GM18868 (cell line): ENCODE measurements around the gene PRKAR1B.

ENCODE experiments used
- ATAC-seq: cut with Tn5 transposase; IDR thresholded peaks from one replicate; pipeline ENCODE4 v1.9.1; 2021; ENCODE audit warnings: mild to moderate bottlenecking, moderate library complexity; ENCODE audit not compliant: unreplicated experiment

The PRKAR1B gene

GRCh38 chr7:725223-726005 is 1.7 kb downstream of the PRKAR1B start:
- ATAC-seq = no peak

- no peak for ATAC-seq
Measured at GRCh38 chr7:724298-724697, 2.8 kb downstream of the PRKAR1B start.

- ATAC-seq = no peak
Measured at GRCh38 chr7:723541-723940, 3.5 kb downstream of the PRKAR1B start.

- ATAC-seq = no peak
Measured at GRCh38 chr7:721619-722248, 5.3 kb downstream of the PRKAR1B start.

- ATAC-seq = no peak
Measured at GRCh38 chr7:716636-717035, 10.4 kb downstream of the PRKAR1B start.

GRCh38 chr7:716222-716621 is 10.9 kb downstream of the PRKAR1B start:
- ATAC-seq = no peak

- no peak for ATAC-seq
Measured at GRCh38 chr7:714251-714671, 12.8 kb downstream of the PRKAR1B start.

- ATAC-seq = no peak
Measured at GRCh38 chr7:713488-714230, 13.4 kb downstream of the PRKAR1B start.

GRCh38 chr7:713139-713457 is 14.0 kb downstream of the PRKAR1B start:
- no peak for ATAC-seq

- no peak for ATAC-seq
Measured at GRCh38 chr7:712381-713138, 14.5 kb downstream of the PRKAR1B start.

GRCh38 chr7:711922-712380 is 15.1 kb downstream of the PRKAR1B start:
- no peak for ATAC-seq

GRCh38 chr7:711093-711921 is 15.8 kb downstream of the PRKAR1B start:
- no peak for ATAC-seq

- ATAC-seq = no peak
Measured at GRCh38 chr7:710161-710560, 16.9 kb downstream of the PRKAR1B start.

- no peak for ATAC-seq
Measured at GRCh38 chr7:707296-708000, 19.6 kb downstream of the PRKAR1B start.

GRCh38 chr7:706721-707120 is 20.4 kb downstream of the PRKAR1B start:
- ATAC-seq = no peak

- ATAC-seq = no peak
Measured at GRCh38 chr7:703049-703448, 24.0 kb downstream of the PRKAR1B start.

GRCh38 chr7:701086-701671 is 25.9 kb downstream of the PRKAR1B start:
- ATAC-seq = no peak

- ATAC-seq = no peak
Measured at GRCh38 chr7:699476-700170, 27.5 kb downstream of the PRKAR1B start.
